ENCODE data around the gene PHAX.

DNA sequence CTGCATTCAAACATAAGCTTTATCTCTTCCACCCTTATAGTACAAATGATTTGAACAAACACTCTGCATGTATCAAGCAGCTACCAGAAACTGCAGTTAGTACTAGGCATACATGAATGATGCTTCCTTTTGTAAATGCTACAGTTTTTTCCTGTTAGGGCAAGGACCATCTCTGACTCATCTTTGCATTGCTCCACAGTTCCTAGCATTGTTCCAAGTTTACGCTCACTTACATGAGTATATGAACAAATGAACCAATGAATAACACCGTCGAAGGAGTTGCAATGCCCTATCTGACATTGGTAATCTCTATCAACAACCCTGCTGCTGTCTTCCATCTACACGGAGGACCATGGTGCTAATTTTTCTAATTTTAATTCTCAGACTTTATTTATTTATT is 3.6 kb upstream of the PHAX start:
- TF ChIP-seq ZFX (IDR thresholded peaks at IDR 0.05; ENCODE audit: borderline replicate concordance) = no peak
- TF ChIP-seq, protein P1, sequence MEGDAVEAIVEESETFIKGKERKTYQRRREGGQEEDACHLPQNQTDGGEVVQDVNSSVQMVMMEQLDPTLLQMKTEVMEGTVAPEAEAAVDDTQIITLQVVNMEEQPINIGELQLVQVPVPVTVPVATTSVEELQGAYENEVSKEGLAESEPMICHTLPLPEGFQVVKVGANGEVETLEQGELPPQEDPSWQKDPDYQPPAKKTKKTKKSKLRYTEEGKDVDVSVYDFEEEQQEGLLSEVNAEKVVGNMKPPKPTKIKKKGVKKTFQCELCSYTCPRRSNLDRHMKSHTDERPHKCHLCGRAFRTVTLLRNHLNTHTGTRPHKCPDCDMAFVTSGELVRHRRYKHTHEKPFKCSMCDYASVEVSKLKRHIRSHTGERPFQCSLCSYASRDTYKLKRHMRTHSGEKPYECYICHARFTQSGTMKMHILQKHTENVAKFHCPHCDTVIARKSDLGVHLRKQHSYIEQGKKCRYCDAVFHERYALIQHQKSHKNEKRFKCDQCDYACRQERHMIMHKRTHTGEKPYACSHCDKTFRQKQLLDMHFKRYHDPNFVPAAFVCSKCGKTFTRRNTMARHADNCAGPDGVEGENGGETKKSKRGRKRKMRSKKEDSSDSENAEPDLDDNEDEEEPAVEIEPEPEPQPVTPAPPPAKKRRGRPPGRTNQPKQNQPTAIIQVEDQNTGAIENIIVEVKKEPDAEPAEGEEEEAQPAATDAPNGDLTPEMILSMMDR (IDR thresholded peaks at IDR 0.05) = no peak
